ENCODE measurements around the gene MYO7A.

- TF ChIP-seq CTCF (optimal IDR thresholded peaks at IDR 0.05 in 1 of 3, IDR thresholded peaks at IDR 0.05 in 1 of 3, conservative IDR thresholded peaks at IDR 0.05 in 1 of 3; ENCODE audit: extremely low read depth in 1 of 3, insufficient read depth in 2 of 3, low read length in 3 of 3): peak; percentile 97 to 100 (median 100)
- TF ChIP-seq EZH2 (IDR thresholded peaks at IDR 0.05; ENCODE audit: low read length): no peak
These were observed 63.9 kb downstream of the MYO7A start for GRCh38 chr11:77191823-77192495.

Measured in keratinocyte (primary cell).